ENCODE measurements around the gene ATAD5.

DNA sequence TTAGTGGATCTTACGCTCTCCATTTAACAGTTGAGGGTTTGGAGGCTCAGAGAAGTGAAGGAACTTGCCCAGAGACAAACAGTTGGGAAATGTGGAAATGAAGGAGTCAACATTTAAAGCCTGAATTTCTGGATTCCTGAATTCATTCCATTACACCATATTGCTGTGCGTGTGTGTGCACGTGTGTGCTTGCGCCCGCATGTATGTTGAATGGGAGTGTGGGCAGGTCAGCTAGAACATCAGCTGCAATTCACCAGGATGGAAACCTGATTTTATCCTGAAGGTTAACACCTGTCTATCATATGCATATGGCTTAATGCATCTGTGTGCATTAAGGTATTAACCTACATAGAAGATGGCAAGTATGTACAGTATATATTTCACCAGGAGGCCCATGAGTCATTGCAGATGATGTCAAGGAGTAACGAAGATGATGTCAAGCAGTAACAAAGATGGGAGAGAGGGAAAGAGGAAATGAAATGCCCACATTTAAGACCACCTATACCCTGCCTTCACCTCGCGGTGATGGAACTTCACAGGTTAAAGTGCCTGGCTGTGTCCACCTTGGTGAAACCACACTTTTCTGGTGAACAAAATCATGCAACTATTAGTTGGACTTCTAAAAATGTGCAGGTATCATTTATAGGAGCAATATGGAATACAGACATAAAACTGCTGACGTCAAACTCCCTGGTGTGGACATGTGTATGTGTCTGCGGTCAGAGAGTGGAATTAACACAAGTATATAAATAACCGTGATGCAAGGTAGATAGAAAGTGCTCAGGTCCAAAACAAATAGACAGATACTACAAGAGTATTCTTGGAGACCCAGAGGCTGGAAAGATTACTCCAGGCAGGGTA, 89.1 kb downstream of the ATAD5 start:
- TF ChIP-seq POLR2AphosphoS5 (IDR thresholded peaks at IDR 0.05; ENCODE audit: borderline replicate concordance, low read depth, low read length) (no peak), EZH2 (IDR thresholded peaks at IDR 0.05) (no peak)
